Measurements from ENCODE around the gene TMPO.
"Not testable (repeated sequence)": the region's sequence is repeated elsewhere in the genome, so short reads cannot be mapped to it uniquely, and the experiment has no call there.

Gene TMPO

DNA sequence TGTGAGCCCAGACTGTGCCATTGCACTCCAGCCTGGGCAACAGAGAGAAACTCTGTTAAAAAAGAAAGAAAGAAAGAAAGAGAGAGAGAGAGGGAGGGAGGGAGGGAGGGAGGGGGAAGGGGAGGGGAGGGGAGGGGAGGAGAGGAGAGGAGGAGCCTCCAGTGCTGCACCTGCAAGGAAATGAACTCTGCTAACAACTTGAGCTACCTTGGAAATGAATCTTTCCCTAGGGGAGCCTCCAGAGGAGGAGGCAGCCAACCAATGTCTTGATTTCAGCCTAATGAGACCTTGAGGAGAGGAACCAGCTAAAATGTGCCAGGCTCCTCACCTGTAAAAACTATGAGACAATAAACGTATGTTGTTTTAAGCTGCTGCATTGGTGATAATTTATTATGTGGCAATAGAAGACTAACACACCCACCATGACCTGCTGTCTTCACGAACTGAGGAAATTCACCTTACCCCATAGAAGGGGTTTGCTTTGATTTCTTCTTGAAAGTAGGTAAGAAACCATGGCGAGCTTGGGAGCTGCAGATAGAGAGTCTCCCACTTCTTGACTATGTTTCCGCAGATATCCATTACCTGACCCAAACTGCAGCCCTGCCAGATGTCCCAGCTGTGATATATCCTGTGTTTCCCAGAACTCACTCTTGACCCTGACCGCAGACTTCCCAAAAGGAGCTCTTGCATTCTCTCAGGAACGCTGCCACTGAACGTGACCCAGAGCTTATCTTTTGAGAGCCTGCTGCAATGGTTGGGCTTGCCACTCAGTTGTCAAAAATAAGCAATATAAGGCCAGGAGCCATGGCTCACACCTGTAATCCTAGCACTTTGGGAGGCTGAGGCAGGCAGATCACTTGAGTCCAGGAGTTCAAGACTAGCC lies 31.5 kb upstream of the TMPO start:
- no peak for DNase-seq (ENCODE audit: insufficient read length, low spot score)
- no peak for FAIRE-seq
- TF ChIP-seq POLR2A (IDR thresholded peaks at IDR 0.05; ENCODE audit: low read depth, low read length) (no peak), PAX5 (IDR thresholded peaks at IDR 0.05; ENCODE audit: insufficient read depth, low read length, severe bottlenecking) (no peak), POLR2AphosphoS5 (IDR thresholded peaks at IDR 0.05; ENCODE audit: low read depth, low read length) (no peak), SPI1 (IDR thresholded peaks at IDR 0.05; ENCODE audit: low read depth, low read length) (no peak), POU2F2 (IDR thresholded peaks at IDR 0.05; ENCODE audit: low read depth, low read length) (no peak), TAF1 (IDR thresholded peaks at IDR 0.05; ENCODE audit: low read depth, low read length) (no peak)

GRCh38 chr12:98485792-98486340 lies 29.5 kb upstream of the TMPO start:
- DNase-seq (ENCODE audit: insufficient read length, low spot score) (no peak), FAIRE-seq (no peak)
- TF ChIP-seq TAF1 (IDR thresholded peaks at IDR 0.05; ENCODE audit: low read depth, low read length) (no peak), SPI1 (IDR thresholded peaks at IDR 0.05; ENCODE audit: low read depth, low read length) (no peak), POU2F2 (IDR thresholded peaks at IDR 0.05; ENCODE audit: low read depth, low read length) (no peak), PAX5 (IDR thresholded peaks at IDR 0.05; ENCODE audit: insufficient read depth, low read length, severe bottlenecking) (no peak), POLR2AphosphoS5 (IDR thresholded peaks at IDR 0.05; ENCODE audit: low read depth, low read length) (no peak), POLR2A (IDR thresholded peaks at IDR 0.05; ENCODE audit: low read depth, low read length) (no peak)

- not testable (repeated sequence) for DNase-seq (ENCODE audit: insufficient read length, low spot score); FAIRE-seq
These were observed 27.0 kb upstream of the TMPO start for GRCh38 chr12:98488416-98488815.

DNA sequence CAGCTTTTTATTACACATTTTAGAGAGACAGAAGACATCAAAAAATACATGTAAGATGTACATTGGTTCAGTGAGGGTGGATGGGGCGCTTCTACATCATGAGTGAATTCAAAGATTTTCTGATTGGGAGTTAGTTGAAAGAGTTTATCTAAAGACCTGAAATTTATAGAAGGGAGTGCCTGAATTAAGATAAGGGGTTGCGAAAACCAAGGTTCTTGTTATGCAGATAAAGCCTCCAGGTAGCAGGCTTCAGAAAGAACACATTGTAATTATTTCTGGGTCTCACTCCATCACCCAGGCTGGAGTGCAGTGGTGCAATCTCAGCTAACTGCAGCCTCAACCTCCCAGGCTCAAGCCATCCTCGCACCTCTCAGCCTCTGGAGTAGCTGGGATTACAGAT lies 26.2 kb upstream of the TMPO start:
- no peak for FAIRE-seq
- DNase-seq (ENCODE audit: insufficient read length, low spot score), result no peak
- no peak for TF ChIP-seq SPI1 (IDR thresholded peaks at IDR 0.05; ENCODE audit: low read depth, low read length)
- TF ChIP-seq TAF1 (IDR thresholded peaks at IDR 0.05; ENCODE audit: low read depth, low read length), result no peak
- no peak for TF ChIP-seq POU2F2 (IDR thresholded peaks at IDR 0.05; ENCODE audit: low read depth, low read length)
- no peak for TF ChIP-seq POLR2AphosphoS5 (IDR thresholded peaks at IDR 0.05; ENCODE audit: low read depth, low read length)
- no peak for TF ChIP-seq PAX5 (IDR thresholded peaks at IDR 0.05; ENCODE audit: insufficient read depth, low read length, severe bottlenecking)
- no peak for TF ChIP-seq POLR2A (IDR thresholded peaks at IDR 0.05; ENCODE audit: low read depth, low read length)

GRCh38 chr12:98490501-98491453 lies 24.6 kb upstream of the TMPO start:
- DNase-seq (ENCODE audit: insufficient read length, low spot score) (peak; percentile 62), FAIRE-seq (peak; percentile 84)
- no peak for TF ChIP-seq TAF1 (IDR thresholded peaks at IDR 0.05; ENCODE audit: low read depth, low read length)
- no peak for TF ChIP-seq PAX5 (IDR thresholded peaks at IDR 0.05; ENCODE audit: insufficient read depth, low read length, severe bottlenecking)
- TF ChIP-seq POLR2AphosphoS5 (IDR thresholded peaks at IDR 0.05; ENCODE audit: low read depth, low read length), result no peak
- no peak for TF ChIP-seq SPI1 (IDR thresholded peaks at IDR 0.05; ENCODE audit: low read depth, low read length)
- TF ChIP-seq POLR2A (IDR thresholded peaks at IDR 0.05; ENCODE audit: low read depth, low read length), result 0 out of 2 replicates have a peak, but pooled peaks have one; percentile 26
- no peak for TF ChIP-seq POU2F2 (IDR thresholded peaks at IDR 0.05; ENCODE audit: low read depth, low read length)

- FAIRE-seq, result no peak
- DNase-seq (ENCODE audit: insufficient read length, low spot score), result no peak
- TF ChIP-seq POU2F2 (IDR thresholded peaks at IDR 0.05; ENCODE audit: low read depth, low read length) (no peak), TAF1 (IDR thresholded peaks at IDR 0.05; ENCODE audit: low read depth, low read length) (no peak), POLR2AphosphoS5 (IDR thresholded peaks at IDR 0.05; ENCODE audit: low read depth, low read length) (no peak), POLR2A (IDR thresholded peaks at IDR 0.05; ENCODE audit: low read depth, low read length) (no peak), SPI1 (IDR thresholded peaks at IDR 0.05; ENCODE audit: low read depth, low read length) (no peak), PAX5 (IDR thresholded peaks at IDR 0.05; ENCODE audit: insufficient read depth, low read length, severe bottlenecking) (no peak)
These were observed 22.7 kb upstream of the TMPO start for GRCh38 chr12:98492580-98493140.

GRCh38 chr12:98501266-98501629 lies 14.1 kb upstream of the TMPO start:
- not testable (repeated sequence) for FAIRE-seq; DNase-seq (ENCODE audit: insufficient read length, low spot score)

DNA sequence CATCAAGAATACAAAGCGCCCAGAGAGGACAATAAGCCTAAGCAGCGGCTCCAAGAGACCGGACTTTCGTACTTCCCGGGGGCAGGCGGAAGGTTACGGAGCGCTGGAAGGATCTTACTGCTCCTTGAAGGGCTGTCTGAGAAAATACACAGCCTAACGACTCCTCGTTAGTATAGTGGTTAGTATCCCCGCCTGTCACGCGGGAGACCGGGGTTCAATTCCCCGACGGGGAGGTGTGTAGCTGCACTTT lies 12.1 kb upstream of the TMPO start:
- no peak for FAIRE-seq
- TF ChIP-seq POU2F2 (IDR thresholded peaks at IDR 0.05; ENCODE audit: low read depth, low read length) (no peak; the same call in 1 of the 2 replicates), POLR2A (IDR thresholded peaks at IDR 0.05; ENCODE audit: low read depth, low read length) (no peak; the same call in 1 of the 2 replicates), PAX5 (IDR thresholded peaks at IDR 0.05; ENCODE audit: insufficient read depth, low read length, severe bottlenecking) (no peak), SPI1 (IDR thresholded peaks at IDR 0.05; ENCODE audit: low read depth, low read length) (no peak), TAF1 (IDR thresholded peaks at IDR 0.05; ENCODE audit: low read depth, low read length) (no peak), POLR2AphosphoS5 (IDR thresholded peaks at IDR 0.05; ENCODE audit: low read depth, low read length) (no peak)
- DNase-seq (ENCODE audit: insufficient read length, low spot score), result peak; percentile 50

DNA sequence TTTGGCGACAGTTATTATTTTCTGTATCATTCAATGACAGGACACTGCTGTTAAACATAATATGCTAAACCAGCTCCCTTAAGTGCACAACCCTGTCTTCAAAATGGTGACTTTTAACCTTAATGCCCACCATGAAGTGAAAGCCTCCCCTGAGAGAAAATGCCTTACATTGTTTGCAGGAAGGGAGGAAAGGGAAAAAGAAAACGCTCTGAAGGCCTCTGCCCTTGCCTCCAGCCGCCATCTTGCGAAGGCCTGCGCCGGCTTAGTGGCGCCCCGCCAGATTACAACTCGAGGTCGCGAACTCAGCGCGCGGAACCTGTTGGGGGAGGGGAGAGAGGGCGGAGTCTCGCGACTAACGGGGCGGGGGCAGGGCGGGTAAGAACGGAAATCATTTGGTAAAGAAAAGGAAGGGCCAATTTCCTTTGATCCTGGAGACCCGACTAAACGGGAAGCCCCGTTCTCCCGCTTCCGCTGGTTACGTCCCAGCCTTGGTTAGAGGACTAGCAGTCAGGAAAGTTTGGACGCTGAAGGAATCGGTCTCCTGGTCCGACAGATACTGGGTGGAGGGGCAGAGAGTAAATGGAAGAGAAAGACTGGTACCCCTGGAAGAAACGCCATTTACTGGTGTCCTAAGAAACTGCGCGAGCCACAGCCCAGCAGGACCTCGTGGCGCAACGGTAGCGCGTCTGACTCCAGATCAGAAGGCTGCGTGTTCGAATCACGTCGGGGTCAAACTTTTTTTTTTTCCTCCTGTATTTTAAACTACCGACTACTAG lies 11.6 kb upstream of the TMPO start:
- TF ChIP-seq POLR2A (IDR thresholded peaks at IDR 0.05; ENCODE audit: low read depth, low read length), result peak; percentile 59; the same call in 1 of the 2 replicates
- TF ChIP-seq SPI1 (IDR thresholded peaks at IDR 0.05; ENCODE audit: low read depth, low read length), result peak; percentile 44; the same call in 1 of the 2 replicates
- 0 out of 2 replicates have a peak, but pooled peaks have one; percentile 47 for TF ChIP-seq POLR2AphosphoS5 (IDR thresholded peaks at IDR 0.05; ENCODE audit: low read depth, low read length)
- peak; percentile 75; the same call in 1 of the 2 replicates for TF ChIP-seq POU2F2 (IDR thresholded peaks at IDR 0.05; ENCODE audit: low read depth, low read length)
- TF ChIP-seq PAX5 (IDR thresholded peaks at IDR 0.05; ENCODE audit: insufficient read depth, low read length, severe bottlenecking), result peak; percentile 95
- TF ChIP-seq TAF1 (IDR thresholded peaks at IDR 0.05; ENCODE audit: low read depth, low read length), result peak; percentile 37; the same call in 1 of the 2 replicates
- peak; percentile 51 for DNase-seq (ENCODE audit: insufficient read length, low spot score)
- FAIRE-seq, result peak; percentile 96

Data from GM12891 (cell line).